Keratinocyte (primary cell): ENCODE measurements around the gene PRMT1. TPM values are rescaled to one million over a fixed set of nuclear protein-coding genes. Genes with fewer than 3 reads are reported as not detected.

Experiments
- DNase-seq: peaks from one replicate; pipeline ENCODE4 v3.0.0-alpha.2; 2011; ENCODE audit warnings: low read depth, missing footprints, low spot score
- FAIRE-seq: peaks from 2 replicates; lab custom pipeline; 2011; peaks lifted over from hg19 to GRCh38; lab: Jason Lieb, UNC
- H2AFZ ChIP-seq: 2 replicates; pipeline ENCODE4 v1.6.0; 2012; ENCODE audit warnings: low read length, control low read depth, inconsistent platforms; ENCODE audit not compliant: control insufficient read depth
- H3K27ac ChIP-seq: 2 replicates; pipeline ENCODE4 v1.5.1; 2011; ENCODE audit warnings: low read length; ENCODE audit not compliant: control insufficient read depth, insufficient read depth
- H3K27me3 ChIP-seq: 3 replicates; pipeline ENCODE4 v1.6.0; 2011; ENCODE audit warnings: low read length; ENCODE audit not compliant: control insufficient read depth, insufficient read depth; ENCODE audit errors: extremely low read depth
- H3K36me3 ChIP-seq, 2 experiments: 2 replicates in 1 of 2; 3 replicates in 1 of 2; pipeline ENCODE4 v1.5.1; 2011; ENCODE audit warnings: low read length in 2 of 2, mild to moderate bottlenecking in 1 of 2; ENCODE audit not compliant: control insufficient read depth in 2 of 2, insufficient read depth in 2 of 2; ENCODE audit errors: extremely low read depth in 1 of 2
- H3K4me1 ChIP-seq: 3 replicates; pipeline ENCODE4 v1.5.1; 2011; ENCODE audit warnings: low read length; ENCODE audit not compliant: control insufficient read depth, insufficient read depth; ENCODE audit errors: extremely low read depth
- H3K4me2 ChIP-seq: 3 replicates; pipeline ENCODE4 v1.6.0; 2011; ENCODE audit warnings: low read depth, low read length; ENCODE audit not compliant: control insufficient read depth, insufficient read depth; ENCODE audit errors: extremely low read depth
- H3K4me3 ChIP-seq, 3 experiments: fragments of 200-600 bp in 1 of 3; sonication (generic) in 1 of 3; 2 replicates in 2 of 3; 3 replicates in 1 of 3; pipeline ENCODE4 v1.5.1; 2011 to 2016; ENCODE audit warnings: low read length in 3 of 3, mild to moderate bottlenecking in 3 of 3, control low read depth in 2 of 3, inconsistent platforms in 1 of 3, low read depth in 1 of 3, mixed read lengths in 1 of 3, mixed run types in 1 of 3, moderate library complexity in 1 of 3; ENCODE audit not compliant: control insufficient read depth in 2 of 3, insufficient read depth in 2 of 3; ENCODE audit errors: extremely low read depth in 1 of 3
- H3K79me2 ChIP-seq: 2 replicates; pipeline ENCODE4 v1.6.0; 2012; ENCODE audit warnings: low read length; ENCODE audit not compliant: control insufficient read depth, insufficient read depth
- H3K9ac ChIP-seq: 3 replicates; pipeline ENCODE4 v1.6.0; 2011; ENCODE audit warnings: low read length; ENCODE audit not compliant: control insufficient read depth, insufficient read depth; ENCODE audit errors: extremely low read depth
- H3K9me1 ChIP-seq: 3 replicates; pipeline ENCODE4 v1.6.0; 2011; ENCODE audit warnings: low read length; ENCODE audit not compliant: control insufficient read depth, insufficient read depth; ENCODE audit errors: extremely low read depth
- H3K9me3 ChIP-seq: 2 replicates; pipeline ENCODE4 v1.5.1; 2012; ENCODE audit warnings: low read depth, low read length; ENCODE audit not compliant: control insufficient read depth
- H4K20me1 ChIP-seq: 3 replicates; pipeline ENCODE4 v1.6.0; 2011; ENCODE audit warnings: low read length; ENCODE audit not compliant: control insufficient read depth, insufficient read depth; ENCODE audit errors: extremely low read depth
- EZH2 ChIP-seq: IDR thresholded peaks from one replicate; pipeline ENCODE4 v1.6.1; 2012; ENCODE audit warnings: inconsistent platforms, mild to moderate bottlenecking, low read length, moderate library complexity
- dilution Hi-C: fragments of 300-500 bp; cut with MboI; formaldehyde crosslinking; loops from one replicate; pipeline ENCODE4 v1.7.0; 2020; ENCODE audit warnings: low sequenced_read_pairs; ENCODE audit not compliant: extremely low pct_ligation_motif_present
- polyA minus RNA-seq, 3 experiments: library from RNA; depleted of rRNA, polyadenylated mRNA; stranded (reverse); fragments of >200 nt; gene quantifications; 1 replicate in 1 of 3; 2 replicates in 1 of 3; 3 replicates in 1 of 3; pipeline ENCODE4 v1.2.3, GENCODE V29; 2011
- polyA plus RNA-seq, 5 experiments: library from polyadenylated mRNA; depleted of rRNA in 3 of 5; stranded (reverse) in 3 of 5; stranded (forward) in 1 of 5; unstranded in 1 of 5; fragments of >200 nt; gene quantifications; 1 replicate in 1 of 5; 2 replicates in 3 of 5; 3 replicates in 1 of 5; pipeline versions ENCODE4 v1.2.1 to v1.2.3, GENCODE V29; 2011 to 2012; ENCODE audit warnings: missing spikeins in 2 of 5, low read depth in 1 of 5, low replicate concordance in 1 of 5
- TF ChIP-seq, protein P1 (sequence below), 3 experiments: IDR thresholded peaks in 1 of 3; conservative IDR thresholded peaks in 1 of 3; optimal IDR thresholded peaks in 1 of 3; 2 replicates in 2 of 3; 3 replicates in 1 of 3; pipeline versions ENCODE3 to v1.5.1; 2011; ENCODE audit warnings: low read length in 3 of 3, mild to moderate bottlenecking in 3 of 3, moderate library complexity in 2 of 3, control low read depth in 1 of 3, inconsistent platforms in 1 of 3; ENCODE audit not compliant: insufficient read depth in 2 of 3; ENCODE audit errors: extremely low read depth in 1 of 3

The PRMT1 gene
- polyA plus RNA-seq (280 to 322 TPM (median 311 TPM) in 3 replicates), polyA minus RNA-seq (318 to 388 TPM (median 332 TPM) in 3 replicates)
- polyA plus RNA-seq (2011; ENCODE audit: low read depth) = 97.7 TPM
- 168 and 268 TPM in 2 replicates for polyA plus RNA-seq (2011; cell fraction: cytosol; rRNA removed)
- polyA plus RNA-seq (2011; cell fraction: nucleus; rRNA removed) = 208 and 239 TPM in 2 replicates
- 115 and 304 TPM in 2 replicates for polyA plus RNA-seq (2012; ENCODE audit: low replicate concordance)
- 282 TPM for polyA minus RNA-seq (2011; cell fraction: cytosol; rRNA and poly(A)+ RNA removed)
- polyA minus RNA-seq (2011; cell fraction: nucleus; rRNA and poly(A)+ RNA removed) = 100 and 103 TPM in 2 replicates

DNA sequence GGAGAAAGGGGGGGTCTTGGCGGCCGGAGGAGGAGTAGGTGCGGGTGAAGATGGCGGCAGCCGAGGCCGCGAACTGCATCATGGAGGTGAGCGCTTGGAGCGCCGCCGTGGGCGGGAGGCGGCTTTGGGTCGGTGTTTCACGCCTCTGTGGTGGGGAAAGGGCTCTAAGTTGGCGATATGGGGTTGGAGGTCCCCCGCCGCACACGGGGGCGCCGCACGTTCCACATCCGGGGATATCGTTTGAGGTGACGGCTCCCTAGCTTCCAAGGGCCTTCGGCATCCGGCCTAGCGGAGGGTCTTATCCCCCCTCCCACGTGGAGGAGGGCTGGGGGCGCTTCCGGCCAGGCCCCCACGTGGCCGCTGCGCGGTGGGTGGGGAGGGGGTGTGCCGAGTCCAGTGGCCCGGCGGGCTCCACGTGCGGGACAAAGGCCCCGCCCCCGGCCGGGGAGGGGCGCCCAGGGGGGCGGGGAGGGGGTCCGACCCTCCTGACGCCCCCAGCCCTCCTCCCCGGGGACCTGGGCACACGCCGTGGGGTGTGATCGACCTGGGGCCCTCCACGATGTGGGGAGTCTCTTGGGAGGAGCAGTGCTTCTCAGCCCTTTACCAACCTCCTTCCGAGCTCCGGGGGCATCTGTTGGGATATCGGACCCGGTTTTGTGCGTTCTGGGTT lies at the start of gene PRMT1:
PRMT1 (plus strand) TSS at position 41 of the 670 bp plus-strand sequence; CDS start at position 51, 10 bp downstream.
- dilution Hi-C loops = no loop called here
- peaks cover 16% of the 10 kb centered on the region in 2 experiments for H3K36me3 ChIP-seq
- H3K27ac ChIP-seq = peak within 1 kb of the TSS; percentile 99
- no peaks in the 10 kb centered on the region for H3K27me3 ChIP-seq
- peak within 1 kb of the TSS; percentile 98 for H3K4me2 ChIP-seq
- H4K20me1 ChIP-seq = peaks cover 27% of the 10 kb centered on the region
- peaks cover 47% of the 10 kb centered on the region for H3K79me2 ChIP-seq
- no peaks in the 10 kb centered on the region for H3K9me1 ChIP-seq
- H3K9me3 ChIP-seq = no peaks in the 10 kb centered on the region
- no peak for DNase-seq
- TF ChIP-seq EZH2 = no peak
- peak within 1 kb of the TSS; percentile 99 for H3K9ac ChIP-seq
- no peak for FAIRE-seq
- peaks cover 24% of the 10 kb centered on the region for H3K4me1 ChIP-seq
- H2AFZ ChIP-seq = peak within 1 kb of the TSS; percentile 99
- peak within 1 kb of the TSS; percentile 90 to 97 (median 96) for H3K4me3 ChIP-seq

DNA sequence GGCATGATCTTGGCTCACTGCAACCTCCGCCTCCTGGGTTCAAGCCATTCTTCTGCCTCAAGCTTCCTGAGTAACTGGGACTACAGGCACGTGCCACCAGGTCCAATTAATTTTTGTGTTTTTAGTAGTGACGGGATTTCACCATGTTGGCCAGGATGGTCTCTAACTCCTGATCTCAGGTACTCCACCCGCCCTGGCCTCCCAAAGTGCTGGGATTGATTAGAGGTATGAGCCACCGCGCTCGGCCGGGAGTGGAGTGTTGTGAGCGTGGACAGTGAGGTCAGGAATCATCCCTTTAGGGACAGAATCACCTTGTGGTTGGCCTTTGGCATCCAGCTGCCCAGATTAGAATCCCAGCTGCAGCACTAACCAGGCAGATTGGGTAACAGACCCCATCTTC lies 47.4 kb upstream of the PRMT1 start:
- FAIRE-seq = no peak
- Histone ChIP-seq H3K9ac (no peak overlapping the region), H3K4me3 (no peak overlapping the region), H3K9me1 (no peaks in the 10 kb centered on the region), H3K27ac (no peak overlapping the region), H3K4me1 (peaks cover 3% of the 10 kb centered on the region), H3K27me3 (no peaks in the 10 kb centered on the region), H4K20me1 (no peaks in the 10 kb centered on the region), H3K36me3 (peaks cover 0 to 7% of the 10 kb centered on the region in 2 experiments), H3K9me3 (no peaks in the 10 kb centered on the region), H2AFZ (no peak overlapping the region), H3K79me2 (no peaks in the 10 kb centered on the region), H3K4me2 (no peak overlapping the region)
- dilution Hi-C loops = no loop called here
- no peak for DNase-seq
- TF ChIP-seq, protein P1, sequence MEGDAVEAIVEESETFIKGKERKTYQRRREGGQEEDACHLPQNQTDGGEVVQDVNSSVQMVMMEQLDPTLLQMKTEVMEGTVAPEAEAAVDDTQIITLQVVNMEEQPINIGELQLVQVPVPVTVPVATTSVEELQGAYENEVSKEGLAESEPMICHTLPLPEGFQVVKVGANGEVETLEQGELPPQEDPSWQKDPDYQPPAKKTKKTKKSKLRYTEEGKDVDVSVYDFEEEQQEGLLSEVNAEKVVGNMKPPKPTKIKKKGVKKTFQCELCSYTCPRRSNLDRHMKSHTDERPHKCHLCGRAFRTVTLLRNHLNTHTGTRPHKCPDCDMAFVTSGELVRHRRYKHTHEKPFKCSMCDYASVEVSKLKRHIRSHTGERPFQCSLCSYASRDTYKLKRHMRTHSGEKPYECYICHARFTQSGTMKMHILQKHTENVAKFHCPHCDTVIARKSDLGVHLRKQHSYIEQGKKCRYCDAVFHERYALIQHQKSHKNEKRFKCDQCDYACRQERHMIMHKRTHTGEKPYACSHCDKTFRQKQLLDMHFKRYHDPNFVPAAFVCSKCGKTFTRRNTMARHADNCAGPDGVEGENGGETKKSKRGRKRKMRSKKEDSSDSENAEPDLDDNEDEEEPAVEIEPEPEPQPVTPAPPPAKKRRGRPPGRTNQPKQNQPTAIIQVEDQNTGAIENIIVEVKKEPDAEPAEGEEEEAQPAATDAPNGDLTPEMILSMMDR (optimal IDR thresholded peaks at IDR 0.05 in 1 of 3, IDR thresholded peaks at IDR 0.05 in 1 of 3, conservative IDR thresholded peaks at IDR 0.05 in 1 of 3; ENCODE audit: extremely low read depth in 1 of 3, insufficient read depth in 2 of 3, low read length in 3 of 3) = no peak
- TF ChIP-seq EZH2 = no peak
